AG09309 (cell line): ENCODE measurements around the gene BBOF1.
"Not testable (repeated sequence)": the region's sequence is repeated elsewhere in the genome, so short reads cannot be mapped to it uniquely, and the experiment has no call there.

Source experiments
- DNase-seq: peaks from one replicate; pipeline ENCODE4 v3.0.0-alpha.2; 2010; ENCODE audit warnings: low read depth
- H3K4me3 ChIP-seq: 2 replicates; pipeline ENCODE4 v1.5.1; 2011; ENCODE audit warnings: mild to moderate bottlenecking, low read depth, low read length, moderate library complexity; ENCODE audit not compliant: control insufficient read depth
- CTCF ChIP-seq: IDR thresholded peaks from 2 replicates; pipeline ENCODE4 v1.5.1; 2011; ENCODE audit warnings: mild to moderate bottlenecking, low read depth, low read length, inconsistent platforms; ENCODE audit not compliant: insufficient read depth, control insufficient read depth; ENCODE audit errors: missing control alignments

Gene BBOF1

GRCh38 chr14:73995977-73996378 lies 23.2 kb upstream of the BBOF1 start:
- no peak overlapping the region for H3K4me3 ChIP-seq
- no peak for TF ChIP-seq CTCF
- DNase-seq, result no peak

DNA sequence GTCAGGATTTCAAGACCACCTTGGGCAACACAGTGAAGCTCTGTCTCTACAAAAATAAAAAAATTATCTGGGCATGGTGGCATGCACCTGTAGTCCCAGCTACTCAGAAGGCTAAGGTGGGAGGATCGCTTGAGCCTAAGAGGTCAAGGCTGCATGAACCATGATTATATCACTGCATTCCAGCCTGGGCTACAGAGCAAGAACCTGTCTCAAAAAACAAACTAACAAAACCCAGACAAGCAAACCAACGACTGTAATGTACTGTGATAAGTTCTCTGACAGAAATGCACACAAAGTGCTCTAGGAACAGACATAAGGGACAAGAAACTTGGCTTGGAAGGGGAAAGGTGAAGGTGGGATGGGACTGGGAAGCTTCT lies 22.4 kb upstream of the BBOF1 start:
- no peak for DNase-seq
- no peak overlapping the region for H3K4me3 ChIP-seq
- no peak for TF ChIP-seq CTCF

DNA sequence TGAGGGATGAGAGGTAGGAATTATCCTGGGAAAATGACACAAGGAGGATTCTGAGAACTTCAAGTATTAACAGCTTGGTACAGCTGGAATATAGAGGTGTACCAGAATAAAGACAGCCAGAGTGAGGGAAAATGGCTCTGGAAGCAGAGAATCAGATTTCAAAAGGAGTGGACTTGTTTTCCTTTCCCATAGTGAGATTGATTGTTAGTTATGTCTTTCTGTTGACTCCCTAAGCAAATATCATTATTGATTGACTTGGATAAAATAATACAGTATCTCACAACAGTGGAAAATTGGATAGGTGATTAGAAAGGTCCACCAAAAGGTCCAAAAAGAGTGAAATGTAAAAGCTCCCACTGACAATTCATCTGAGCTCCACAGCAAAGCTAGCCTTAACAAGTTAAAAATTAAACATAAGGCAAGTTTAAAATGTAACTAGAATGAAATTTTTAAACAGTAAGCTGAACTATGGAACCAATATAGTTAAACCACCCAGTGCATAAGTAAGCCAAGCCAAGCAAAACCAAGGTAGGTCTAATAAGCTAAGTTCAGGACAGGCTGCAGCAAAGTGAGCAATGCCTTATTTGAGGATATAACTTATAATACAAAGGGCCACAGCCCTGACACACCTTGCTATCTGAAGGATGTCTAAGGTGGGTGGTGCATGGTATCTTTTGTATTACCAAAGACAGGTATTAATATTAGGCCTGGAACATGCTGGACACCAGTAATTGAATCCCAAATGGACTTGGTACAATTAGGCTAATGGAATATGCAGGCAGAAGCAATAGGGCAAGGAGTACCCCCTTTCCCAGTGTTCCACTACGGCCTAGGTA lies 21.8 kb upstream of the BBOF1 start:
- no peak for DNase-seq
- no peak for TF ChIP-seq CTCF
- H3K4me3 ChIP-seq, result no peak overlapping the region

DNA sequence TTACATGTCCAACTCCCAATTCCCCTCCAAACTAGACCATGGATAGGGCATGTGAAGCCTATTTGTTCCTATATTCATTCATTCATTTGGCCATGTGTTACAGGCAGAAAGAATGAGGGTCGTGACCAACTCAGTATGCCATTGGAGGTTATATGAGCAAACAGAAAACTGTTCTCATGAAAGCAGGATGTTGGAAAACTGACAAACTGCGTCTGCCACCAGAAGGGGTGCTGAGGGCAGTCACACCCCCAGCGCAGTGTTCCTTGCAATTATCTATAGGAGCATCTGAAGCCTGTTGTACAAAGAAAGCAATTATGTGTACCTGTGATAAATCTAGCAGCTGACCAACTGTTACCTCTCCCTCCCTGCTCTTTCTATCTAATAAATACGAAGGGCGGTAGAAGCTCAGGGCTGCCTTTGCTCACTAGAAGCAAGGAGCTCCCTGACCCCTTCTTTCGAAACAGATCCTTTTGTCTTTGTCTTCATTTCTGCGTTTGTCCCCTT lies 21.2 kb upstream of the BBOF1 start:
- no peak overlapping the region for H3K4me3 ChIP-seq
- no peak for DNase-seq
- TF ChIP-seq CTCF, result no peak

DNA sequence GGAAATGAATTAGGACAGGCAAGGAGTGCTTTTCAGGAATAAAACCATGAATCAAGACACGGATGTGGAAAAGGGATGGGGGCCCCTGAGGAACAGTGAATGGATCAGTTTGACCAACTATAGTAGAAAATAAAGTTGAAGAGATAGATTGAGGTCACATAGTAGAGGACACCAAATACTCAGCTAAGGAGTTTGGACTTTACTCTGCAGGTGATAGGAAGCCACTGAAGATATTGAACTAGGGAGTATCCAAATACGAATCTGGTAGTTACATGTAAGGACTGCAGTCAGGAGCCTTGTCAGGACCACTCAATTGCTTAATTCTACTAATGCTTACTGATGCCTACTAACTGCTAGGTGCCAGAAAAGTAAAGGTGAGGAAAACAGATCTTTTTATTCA lies 20.4 kb upstream of the BBOF1 start:
- no peak for TF ChIP-seq CTCF
- H3K4me3 ChIP-seq, result no peak overlapping the region
- no peak for DNase-seq

- not testable (repeated sequence) for DNase-seq, H3K4me3 ChIP-seq
Observed at GRCh38 chr14:74005664-74006063, 13.5 kb upstream of the BBOF1 start.

- no peak for DNase-seq
- no peak overlapping the region for H3K4me3 ChIP-seq
- no peak for TF ChIP-seq CTCF
Observed at GRCh38 chr14:74008843-74009499, 10.2 kb upstream of the BBOF1 start.
